Measurements from ENCODE around the gene TMEM62. TPM values are rescaled to one million over a fixed set of nuclear protein-coding genes. Genes with fewer than 3 reads are reported as not detected.
A peak's percentile ranks its signal among the peaks of the same experiment; 100 is the strongest.
"Not testable (repeated sequence)": the region's sequence is repeated elsewhere in the genome, so short reads cannot be mapped to it uniquely, and the experiment has no call there.

Gene TMEM62
- total RNA-seq, 1 experiment from 2014 or later = 32.7 TPM

DNA sequence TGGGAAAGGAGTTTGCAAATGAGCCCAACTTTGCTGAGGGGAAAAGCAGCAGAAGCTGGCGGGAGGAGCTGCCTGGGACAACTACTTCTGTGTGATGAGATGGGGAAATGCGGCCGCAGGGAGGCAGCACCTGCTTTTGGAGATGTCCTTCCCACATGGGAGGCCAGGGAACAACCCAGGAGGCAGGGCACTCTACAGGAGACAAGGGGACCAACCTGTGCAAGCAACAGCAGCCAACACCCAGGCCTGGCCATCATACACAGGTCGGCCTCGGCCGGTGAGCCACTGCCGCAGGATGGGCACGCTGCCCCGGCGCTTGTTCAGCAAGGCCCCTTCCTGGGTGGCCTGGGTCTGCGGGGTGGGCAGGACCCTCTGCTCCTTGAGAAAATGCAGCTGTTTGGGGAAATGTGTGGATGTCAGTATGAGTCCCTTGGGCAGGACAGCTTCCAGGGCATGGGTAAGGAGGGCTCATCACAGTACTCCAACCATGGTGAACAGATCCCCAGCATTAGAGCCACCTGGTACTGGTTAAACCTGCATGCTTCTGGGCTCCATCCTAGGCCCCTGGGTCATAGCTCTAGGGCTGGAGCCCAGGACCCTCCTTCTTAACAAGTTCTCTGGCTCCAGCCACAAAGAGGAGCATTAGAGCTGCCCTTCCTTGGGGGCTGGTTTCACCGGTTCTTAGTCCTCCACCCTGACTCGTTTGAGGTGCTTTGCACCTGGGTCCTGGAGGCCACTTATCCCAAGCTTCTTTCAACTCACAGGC lies 75.9 kb downstream of the TMEM62 start:
- DNase-seq (ENCODE audit: low read depth) = peak; percentile 29

DNA sequence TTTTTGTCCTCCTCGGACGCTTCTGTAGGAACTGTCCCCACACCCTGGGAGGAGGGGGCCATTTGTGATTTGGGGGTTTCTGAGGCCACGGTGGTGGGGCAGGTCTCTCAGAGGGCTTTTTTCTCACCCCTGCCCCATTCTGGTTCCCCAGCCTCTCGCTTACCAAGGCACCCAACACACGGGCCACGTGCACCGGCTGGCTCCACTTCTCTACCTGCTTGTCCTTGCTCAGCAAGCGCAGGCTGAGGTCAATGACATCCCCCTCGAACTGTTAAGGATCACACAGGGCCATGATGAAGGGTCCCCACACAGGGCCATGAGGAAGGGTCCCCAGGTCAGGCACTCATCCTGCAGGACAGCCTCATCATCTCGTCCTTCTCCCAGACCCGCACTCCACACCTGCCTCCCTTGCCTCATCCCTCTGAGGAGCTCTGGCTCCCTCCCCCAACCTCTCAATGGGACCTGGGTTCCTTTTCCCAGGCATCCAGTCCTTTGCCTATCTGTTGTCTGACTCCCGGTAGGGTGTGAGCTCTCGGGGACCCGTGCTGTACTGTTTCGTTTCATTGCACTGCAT lies 76.9 kb downstream of the TMEM62 start:
- no peak for DNase-seq (ENCODE audit: low read depth)

DNA sequence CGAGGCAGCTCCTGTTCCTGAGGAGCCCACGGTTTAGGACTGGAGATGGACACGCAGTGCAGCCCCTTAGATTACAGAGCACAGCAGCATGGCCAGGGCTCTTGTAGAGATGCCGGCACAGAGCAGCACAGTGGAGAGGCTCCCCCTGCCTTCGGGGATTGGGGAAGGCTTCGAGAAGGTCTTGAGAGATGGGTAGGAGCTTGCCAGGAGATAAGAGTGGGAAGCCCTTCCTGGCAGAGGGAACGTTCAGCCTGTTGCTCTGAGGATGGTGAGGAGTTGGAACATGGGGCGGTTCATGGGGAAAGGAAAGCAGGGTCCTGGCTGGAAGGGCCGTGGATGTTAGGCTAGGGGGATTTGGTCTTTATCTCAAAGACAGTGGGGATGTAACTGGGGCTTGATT lies 77.4 kb downstream of the TMEM62 start:
- no peak for DNase-seq (ENCODE audit: low read depth)

DNA sequence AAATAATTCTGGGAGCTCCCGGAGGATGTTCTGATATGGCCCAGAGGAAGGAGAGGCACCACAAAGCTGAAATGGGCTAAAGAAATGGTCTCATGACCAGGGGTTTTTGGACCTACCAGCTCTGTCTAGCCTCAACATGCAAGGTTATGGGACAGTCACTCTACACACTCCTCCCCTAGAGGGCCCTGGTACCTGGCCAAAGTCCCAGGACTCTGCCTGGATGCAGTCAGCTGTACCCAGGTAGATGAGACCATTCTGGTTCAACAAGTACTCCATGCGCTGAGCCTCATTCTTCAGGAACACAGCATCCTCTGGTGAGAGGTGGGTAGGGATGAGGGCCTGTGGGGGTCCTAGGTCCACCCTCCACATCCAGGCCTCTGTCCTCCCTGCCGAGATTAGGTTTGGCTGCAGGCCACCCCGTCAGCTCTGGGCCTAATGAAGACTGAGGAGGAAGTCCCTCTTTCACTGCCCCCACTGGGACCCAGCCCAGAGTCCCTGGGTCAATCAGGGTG lies 77.9 kb downstream of the TMEM62 start:
- DNase-seq (ENCODE audit: low read depth) = no peak

DNA sequence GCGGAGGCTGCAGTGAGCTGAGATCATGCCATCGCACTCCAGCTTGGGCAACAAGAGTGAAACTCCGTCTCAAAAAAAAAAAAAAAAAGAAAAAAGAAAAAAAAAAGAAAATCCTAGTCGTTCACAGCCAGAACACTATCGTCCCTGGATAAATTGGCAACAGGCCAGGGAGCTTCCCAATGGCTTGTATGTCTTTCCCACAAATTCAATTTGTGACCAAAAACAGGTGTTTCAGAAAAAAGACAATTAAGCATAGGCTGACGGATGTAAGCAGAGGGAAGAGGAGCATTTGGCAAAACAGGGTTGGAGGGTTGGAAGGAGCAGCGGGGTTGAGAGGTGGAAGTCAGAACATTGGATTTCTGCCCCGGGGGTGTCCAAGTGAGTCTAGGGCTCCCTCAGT lies 78.9 kb downstream of the TMEM62 start:
- DNase-seq (ENCODE audit: low read depth) = no peak

DNA sequence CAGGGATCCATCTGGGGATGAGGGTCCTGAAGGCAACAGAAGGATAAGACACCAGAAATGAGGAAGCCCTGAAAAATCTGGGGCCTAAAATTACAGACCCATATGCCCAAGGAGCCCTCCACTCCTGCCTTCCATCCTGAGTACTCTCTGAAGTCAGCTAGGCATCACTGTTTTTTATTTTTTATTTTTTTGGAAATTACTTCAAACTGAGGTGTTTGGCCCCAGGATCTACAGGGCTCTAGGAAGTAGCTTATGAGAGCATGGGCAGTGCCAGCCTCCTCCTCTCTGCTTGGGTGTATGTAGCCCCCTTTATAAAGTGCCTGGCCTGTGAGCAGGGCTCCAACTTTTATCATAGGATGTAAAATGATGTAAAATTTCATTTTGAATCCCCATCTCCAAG lies 79.6 kb downstream of the TMEM62 start:
- no peak for DNase-seq (ENCODE audit: low read depth)

DNA sequence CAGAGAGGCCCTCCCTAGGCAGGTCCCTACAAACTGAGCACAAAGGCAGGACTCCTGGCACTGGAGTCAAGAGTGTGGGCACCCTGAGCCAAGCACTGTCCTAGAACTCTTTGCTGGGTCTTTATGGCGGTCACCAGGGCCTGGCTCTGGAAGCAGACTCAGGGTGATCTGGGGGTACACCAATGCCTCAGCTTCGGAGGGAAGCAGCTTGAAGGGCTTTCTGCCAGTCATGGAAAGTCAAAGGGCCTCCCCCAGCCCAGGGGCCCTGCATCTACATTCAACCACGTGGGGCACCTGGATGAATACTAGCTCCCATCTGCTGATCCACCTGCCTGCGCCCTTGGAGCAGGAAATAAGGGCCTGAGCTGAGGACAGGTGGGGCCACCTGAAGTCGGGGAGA lies 80.1 kb downstream of the TMEM62 start:
- no peak for DNase-seq (ENCODE audit: low read depth)

DNA sequence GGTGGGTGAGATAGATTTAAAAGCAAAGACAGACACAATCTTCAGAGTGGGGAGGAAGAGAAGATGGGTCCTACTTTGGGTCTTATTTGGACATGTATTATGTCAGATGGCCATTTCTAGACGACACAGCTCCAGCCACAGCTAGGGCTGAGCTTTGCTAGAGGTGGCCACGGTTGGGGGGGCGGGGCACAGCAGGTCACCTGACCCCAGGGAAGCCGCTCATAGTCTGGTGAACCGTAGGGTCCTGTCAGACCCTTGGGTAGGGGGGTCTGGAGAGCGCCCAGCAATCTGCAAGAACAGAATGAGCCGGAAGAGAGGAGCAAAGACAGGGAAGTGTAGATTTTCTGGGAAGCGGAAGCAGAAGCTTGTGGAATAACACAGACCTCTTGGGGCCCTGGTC lies 80.8 kb downstream of the TMEM62 start:
- DNase-seq (ENCODE audit: low read depth) = no peak

DNA sequence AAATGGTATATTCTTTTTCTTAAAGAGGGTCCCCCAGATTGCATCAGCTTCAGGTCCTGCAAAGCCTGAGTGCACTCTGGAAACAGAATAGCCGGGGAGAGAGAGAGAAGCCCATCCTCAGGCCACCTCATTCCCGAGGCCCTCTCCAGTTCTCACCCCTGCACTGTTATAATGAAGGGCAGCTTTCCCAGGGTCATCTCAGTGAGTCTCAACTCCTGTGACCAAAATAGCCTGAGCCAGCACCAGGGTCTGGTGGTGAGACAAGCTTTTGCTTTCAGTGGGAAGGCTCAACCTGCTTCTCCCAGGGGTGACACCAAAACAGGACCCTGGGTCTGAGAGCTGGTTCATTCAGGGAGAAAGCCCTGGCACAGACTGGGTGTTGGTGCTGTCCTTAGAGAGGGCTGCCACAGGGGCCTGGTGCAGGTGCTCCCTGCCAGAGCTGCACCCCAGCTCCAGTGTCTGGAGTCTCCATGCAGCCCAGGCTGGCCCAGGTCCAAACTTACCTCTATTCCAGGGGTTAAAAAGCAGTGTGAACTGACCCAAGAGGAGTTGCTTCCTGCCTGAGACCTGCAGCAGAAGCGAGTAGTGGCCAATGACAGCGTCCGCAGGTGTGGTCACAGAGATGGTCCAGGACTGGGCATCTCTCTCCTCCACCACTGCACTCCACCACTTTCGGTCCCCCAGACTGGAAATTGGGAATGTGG lies 81.4 kb downstream of the TMEM62 start:
- DNase-seq (ENCODE audit: low read depth) = no peak

DNA sequence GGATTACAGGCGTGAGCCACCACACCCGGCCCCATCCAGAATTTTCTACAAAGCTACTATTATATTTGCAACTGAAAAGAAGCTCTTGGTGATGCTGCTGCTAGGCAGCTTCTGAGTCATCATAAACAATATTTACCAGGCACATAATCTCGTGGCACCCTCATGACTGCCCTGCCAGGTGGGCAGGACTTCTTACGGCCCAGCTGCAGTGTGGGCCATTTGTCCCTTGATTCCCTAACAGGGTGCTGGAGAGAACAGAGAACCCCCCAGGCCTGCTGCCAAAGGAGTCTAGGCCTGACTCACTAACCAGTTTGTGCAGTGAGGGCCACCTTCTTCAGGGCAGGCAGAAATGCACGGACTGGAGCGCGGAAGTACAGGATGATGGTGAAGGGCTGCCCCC lies 82.6 kb downstream of the TMEM62 start:
- peak; percentile 67 for DNase-seq (ENCODE audit: low read depth)

DNA sequence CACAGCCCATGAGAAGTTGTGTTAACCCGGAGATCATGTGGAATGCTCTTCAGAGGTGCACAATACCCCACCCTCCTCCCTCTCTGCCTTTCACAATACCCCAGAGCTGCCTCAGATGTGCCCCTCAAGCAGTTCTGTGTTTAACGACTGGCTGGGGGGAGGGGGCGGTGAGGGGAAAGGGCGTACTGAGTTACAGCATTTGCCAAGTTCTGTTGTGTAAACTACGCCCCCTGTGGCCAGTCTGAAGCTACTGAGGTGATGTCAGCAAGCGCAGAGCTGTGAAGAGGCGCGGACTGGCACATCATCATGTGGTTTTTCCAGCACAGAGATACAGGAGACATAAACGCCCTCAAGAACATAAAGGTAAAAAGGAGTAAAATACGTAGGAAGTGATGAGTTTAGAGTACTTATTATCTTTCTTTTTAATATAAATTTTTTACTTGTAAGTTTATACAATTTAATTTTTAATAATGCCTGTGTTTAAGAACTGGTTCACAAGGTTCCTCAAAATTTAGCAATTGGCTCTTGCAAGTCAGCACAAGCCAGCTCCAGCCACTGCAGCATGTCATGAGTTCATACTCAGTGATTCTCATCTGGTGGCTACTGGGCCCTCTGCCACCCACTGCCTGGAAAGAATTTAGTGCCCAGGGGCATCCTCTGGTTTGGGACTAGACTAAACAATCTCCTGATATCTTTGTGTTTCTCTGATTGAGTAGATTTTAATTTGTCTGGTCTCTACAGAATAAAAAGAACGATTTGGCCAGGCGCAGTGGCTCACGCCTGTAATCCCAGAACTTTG lies 85.7 kb downstream of the TMEM62 start:
- peak; percentile 93 for DNase-seq (ENCODE audit: low read depth)

DNA sequence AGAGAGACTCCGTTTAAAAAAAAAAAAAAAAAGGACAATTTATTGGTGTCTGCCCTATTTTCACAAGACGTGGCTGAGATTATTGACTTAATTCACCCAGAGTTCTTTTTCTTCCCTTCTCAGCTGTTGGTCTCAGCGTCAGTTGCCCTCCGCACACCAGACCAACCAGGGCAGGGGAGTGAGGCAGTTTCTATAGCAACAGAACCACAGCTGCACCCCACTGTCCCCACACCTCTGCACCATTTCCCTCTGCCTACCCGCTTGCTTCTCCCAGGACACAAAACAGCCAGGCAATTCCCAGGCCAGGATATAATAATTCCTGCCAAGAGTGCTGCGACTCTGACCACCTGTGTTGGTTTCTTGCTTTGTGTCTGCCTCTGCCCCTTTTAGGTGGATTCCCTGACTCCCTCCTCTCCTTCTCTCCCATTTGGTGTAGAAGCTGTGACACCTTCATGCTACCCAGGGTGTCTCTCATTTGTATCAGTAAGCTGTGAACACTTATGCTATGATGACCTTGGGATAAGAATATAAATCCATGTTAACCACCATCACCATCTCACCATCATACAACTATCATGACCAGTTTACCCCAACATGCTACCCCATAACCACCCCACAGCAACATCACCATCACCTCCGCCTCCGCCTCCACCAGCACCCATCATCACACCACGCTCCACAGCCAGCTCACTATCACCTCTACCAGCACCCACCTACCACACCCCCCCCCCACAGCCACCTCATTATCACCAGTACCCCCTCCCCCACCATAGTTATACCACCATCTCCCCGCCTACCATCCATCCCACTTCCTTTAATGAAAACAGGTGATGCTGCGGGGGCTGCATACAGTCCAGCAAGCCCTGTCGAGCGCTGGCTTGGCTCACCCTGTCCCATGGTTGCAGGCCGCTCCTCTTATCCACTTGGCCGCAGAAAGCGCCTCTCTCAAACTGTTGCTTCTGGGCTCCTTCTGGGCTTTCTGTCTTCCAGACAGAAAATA lies 86.8 kb downstream of the TMEM62 start:
- DNase-seq (ENCODE audit: low read depth) = no peak

DNA sequence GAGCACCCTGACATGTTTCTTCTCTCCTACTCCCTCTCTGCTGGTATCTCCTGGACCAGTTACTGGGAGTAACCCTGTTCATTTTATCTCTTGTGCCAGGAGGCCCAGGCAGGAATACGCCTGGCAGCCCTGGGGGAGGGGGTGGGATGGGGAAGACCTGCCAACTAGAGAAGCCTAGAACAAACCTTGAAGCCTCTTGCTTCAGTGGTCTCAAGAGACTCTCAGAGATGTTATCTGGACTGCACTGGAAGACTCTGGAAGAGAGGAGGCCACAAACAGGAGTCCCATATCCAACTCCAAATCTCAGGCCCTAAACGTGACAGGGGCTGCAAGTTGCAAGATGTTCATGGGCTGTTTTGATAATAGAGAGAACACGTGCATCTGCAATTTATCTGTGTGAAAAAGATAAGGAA lies 87.6 kb downstream of the TMEM62 start, which contains the start of gene EPB42:
EPB42 (minus strand) TSS at position 28 of the 413 bp plus-strand sequence. CDS start 193 bp downstream, outside the sequence.
- DNase-seq (ENCODE audit: low read depth) = no peak

DNA sequence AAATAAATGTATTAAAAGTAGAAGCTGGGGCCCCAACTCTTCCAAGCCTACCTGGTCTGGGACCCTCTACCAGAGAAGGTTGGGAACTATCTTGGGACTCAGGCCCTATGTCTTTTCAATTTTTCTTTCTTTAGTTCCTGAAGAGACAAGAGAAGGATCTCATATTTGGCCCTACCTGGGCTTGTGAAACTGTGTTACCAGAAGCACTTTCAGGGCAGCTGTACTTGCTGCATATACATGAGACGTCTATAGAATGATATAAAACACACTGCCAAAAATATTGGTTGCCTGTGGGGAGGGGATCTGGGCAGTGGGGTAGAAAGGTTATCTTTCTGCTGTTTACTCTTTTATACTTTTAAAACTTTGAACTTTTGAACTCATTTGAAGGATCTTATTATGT lies 88.0 kb downstream of the TMEM62 start:
- DNase-seq (ENCODE audit: low read depth) = no peak

DNA sequence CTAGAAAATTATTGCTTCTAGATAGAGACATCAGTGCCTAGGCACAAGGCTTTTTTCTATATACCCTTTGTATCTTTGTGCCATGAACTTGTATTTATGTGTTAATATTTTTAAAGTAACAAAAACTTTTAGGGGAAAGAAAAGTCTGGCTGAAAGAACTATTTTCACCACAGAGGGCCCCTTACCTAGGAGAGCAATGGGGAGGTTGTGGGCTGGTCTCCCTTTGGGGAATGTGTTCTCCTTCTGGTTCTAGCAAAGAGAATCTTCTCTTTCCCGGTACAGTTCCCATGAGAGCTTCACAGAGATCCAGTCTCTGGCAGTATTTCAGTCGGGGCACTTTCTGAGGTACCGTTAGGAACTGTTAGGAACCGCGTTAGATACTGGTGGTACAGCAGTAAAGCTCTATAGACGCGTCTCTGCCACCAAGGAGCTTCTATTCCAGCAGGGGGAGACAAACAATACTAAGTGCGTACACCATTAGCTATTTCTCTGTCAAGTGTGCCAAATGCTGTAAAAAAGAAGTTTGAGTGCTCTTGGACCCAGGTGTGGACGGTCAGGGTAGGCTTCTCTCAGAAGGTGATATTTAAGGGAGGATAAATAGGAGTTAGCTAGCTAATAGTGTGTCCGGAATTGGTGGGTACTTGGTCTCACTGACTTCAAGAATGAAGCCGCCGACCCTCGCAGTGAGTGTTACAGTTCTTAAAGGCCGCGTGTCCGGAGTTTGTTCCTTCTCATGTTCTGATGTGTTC lies 92.0 kb downstream of the TMEM62 start:
- peak; percentile 70 for DNase-seq (ENCODE audit: low read depth)

DNA sequence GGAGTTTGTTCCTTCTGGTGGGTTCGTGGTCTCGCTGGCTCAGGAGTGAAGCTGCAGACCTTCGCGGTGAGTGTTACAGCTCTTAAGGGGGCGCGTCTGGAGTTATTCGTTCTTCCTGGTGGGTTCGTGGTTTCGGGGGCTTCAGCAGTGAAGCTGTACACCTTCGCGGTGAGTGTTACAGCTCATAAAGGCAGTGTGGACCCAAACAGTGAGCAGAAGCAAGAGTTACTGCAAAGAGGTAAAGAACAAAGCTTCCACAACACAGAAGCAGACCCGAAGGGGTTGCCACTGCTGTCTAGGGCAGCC lies 92.5 kb downstream of the TMEM62 start:
- DNase-seq (ENCODE audit: low read depth) = not testable (repeated sequence)

DNA sequence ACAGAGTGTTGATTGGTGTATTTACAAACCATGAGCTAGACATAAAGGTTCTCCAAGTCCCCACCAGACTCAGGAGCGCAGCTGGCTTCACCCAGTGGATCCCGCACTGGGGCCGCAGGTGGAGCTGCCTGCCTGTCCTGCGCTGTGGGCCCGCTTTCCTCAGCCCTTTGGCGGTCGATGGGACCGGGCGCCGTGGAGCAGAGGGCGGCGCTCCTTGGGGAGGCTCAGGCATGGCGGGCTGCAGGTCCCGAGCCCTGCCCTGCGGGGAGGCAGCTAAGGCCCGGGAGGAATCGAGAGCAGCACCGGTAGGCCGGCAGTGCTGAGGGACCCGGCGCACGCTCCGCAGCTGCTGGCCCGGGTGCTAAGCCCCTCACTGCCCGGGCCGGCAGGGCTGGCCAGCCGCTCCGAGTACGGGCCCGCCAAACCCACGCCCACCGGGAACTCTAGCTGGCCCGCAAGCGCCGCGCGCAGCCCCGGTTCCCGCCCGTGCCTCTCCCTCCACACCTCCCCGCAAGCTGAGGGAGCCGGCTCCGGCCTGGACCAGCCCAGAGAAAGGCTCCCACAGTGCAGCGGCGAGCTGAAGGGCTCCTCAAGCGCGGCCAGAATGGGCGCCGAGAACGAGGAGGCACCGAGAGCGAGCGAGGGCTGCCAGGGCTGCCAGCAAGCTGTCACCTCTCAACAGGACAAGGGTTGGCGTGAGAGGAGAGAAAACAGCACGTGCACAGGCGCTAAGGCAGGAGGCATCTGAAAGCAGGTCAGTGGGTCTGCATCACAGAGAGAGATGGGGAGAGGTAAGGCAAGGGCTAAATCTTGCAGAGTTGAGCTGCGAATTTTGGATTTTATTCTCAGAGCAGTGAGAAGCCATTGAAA lies 93.3 kb downstream of the TMEM62 start:
- DNase-seq (ENCODE audit: low read depth) = no peak

DNA sequence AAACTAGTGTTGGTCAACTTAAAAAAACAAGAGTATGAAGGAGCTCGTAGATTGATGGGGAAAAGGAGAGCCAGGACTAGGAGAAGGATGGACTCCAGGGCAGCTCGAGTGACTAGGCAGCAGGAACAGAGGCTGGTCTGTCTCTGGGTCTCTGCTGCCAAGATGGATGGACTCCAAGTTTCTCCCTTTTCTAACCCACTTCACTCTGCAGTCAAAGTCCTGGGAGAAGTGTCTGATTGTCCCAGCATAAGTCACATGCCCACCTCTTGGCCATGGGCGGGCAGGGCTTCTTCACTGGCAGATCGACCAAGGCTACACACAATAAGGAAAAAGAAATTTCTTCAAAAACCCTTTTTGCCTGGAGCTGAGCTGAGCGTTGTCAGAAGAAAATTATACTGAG lies 96.6 kb downstream of the TMEM62 start:
- no peak for DNase-seq (ENCODE audit: low read depth)

DNA sequence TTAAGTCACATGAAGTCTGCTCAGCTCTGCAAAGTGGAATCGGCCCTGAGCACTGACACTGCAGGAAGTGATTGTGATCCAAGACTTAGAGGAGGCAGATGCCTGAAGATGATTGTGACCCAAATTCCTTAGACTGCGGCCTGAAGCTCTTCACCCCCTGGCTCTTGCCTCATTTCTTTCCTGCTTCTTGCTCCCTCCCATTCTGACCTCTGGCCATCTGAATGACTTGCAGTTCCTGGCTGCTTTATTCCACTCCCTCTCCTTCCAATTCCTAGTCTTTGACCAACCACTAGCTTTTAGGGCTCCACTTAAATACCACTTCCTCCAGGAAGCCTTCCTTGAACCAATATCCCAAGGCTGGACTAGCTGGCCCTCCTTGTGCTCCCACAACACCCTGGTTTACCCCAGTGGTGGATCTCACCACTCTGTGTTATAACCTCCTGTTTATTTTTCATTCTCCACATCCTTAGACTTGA lies 97.3 kb downstream of the TMEM62 start:
- DNase-seq (ENCODE audit: low read depth) = peak; percentile 44
